H1 (cell line): ENCODE results near the gene TTC28.

ENCODE experiments used
- BRCA1 ChIP-seq: IDR thresholded peaks from 2 replicates; pipeline ENCODE4 v1.6.1; 2012; ENCODE audit warnings: low read depth, low read length, improper control_type of control experiment
- CTCF ChIP-seq, 3 experiments: IDR thresholded peaks; 1 replicate in 2 of 3; 2 replicates in 1 of 3; pipeline versions ENCODE4 v1.5.1 to v1.6.1; 2011; ENCODE audit warnings: low read length in 3 of 3, mild to moderate bottlenecking in 3 of 3, inconsistent platforms in 2 of 3, low read depth in 1 of 3, moderate library complexity in 1 of 3; ENCODE audit not compliant: insufficient read depth in 1 of 3; ENCODE audit errors: control extremely low read depth in 1 of 3
- EZH2 ChIP-seq: fragments of 200-600 bp; sonication (generic); IDR thresholded peaks from 2 replicates; pipeline ENCODE4 v1.7.1; 2012; ENCODE audit warnings: low read depth, mild to moderate bottlenecking, moderate library complexity, low read length, inconsistent platforms; ENCODE audit not compliant: severe bottlenecking
- GABPA ChIP-seq: IDR thresholded peaks from 2 replicates; pipeline ENCODE4 v1.6.1; 2011; ENCODE audit warnings: mild to moderate bottlenecking, low read length, moderate library complexity, borderline replicate concordance; ENCODE audit not compliant: insufficient read depth
- JUN ChIP-seq: IDR thresholded peaks from 2 replicates; pipeline ENCODE4 v1.6.1; 2011; ENCODE audit warnings: low read depth, mild to moderate bottlenecking, improper control_type of control experiment, low read length
- JUND ChIP-seq: IDR thresholded peaks from 2 replicates; pipeline ENCODE4 v1.6.1; 2011; ENCODE audit warnings: mild to moderate bottlenecking, improper control_type of control experiment, low read length
- KDM5A ChIP-seq: fragments of 200-600 bp; IDR thresholded peaks from 2 replicates; pipeline ENCODE4 v1.7.1; 2012; ENCODE audit warnings: mild to moderate bottlenecking, low read length, inconsistent platforms, mixed read lengths
- NRF1 ChIP-seq: IDR thresholded peaks from 2 replicates; pipeline ENCODE4 v1.6.1; 2011; ENCODE audit warnings: mild to moderate bottlenecking, low read depth, low read length, improper control_type of control experiment
- POLR2A ChIP-seq, 2 experiments: IDR thresholded peaks; 1 replicate in 1 of 2; 2 replicates in 1 of 2; pipeline ENCODE4 v1.6.1; 2011; ENCODE audit warnings: low read depth in 2 of 2, low read length in 2 of 2, mild to moderate bottlenecking in 2 of 2; ENCODE audit errors: control extremely low read depth in 1 of 2
- POLR2AphosphoS5 ChIP-seq: IDR thresholded peaks from 2 replicates; pipeline ENCODE4 v1.6.1; 2011; ENCODE audit warnings: low read depth, low read length
- RAD21 ChIP-seq, 2 experiments: IDR thresholded peaks in 1 of 2; conservative IDR thresholded peaks in 1 of 2; 2 replicates each; pipeline ENCODE4 v1.6.1; 2011; ENCODE audit warnings: low read depth in 2 of 2, low read length in 2 of 2, improper control_type of control experiment in 1 of 2, inconsistent platforms in 1 of 2, mild to moderate bottlenecking in 1 of 2, moderate library complexity in 1 of 2
- TEAD4 ChIP-seq: IDR thresholded peaks from 2 replicates; pipeline ENCODE4 v1.6.1; 2012; ENCODE audit warnings: low read depth, low read length, inconsistent platforms, mixed read lengths
- USF2 ChIP-seq: IDR thresholded peaks from 2 replicates; pipeline ENCODE4 v1.6.1; 2011; ENCODE audit warnings: low read length, improper control_type of control experiment
- YY1 ChIP-seq: IDR thresholded peaks from 2 replicates; pipeline ENCODE4 v1.6.1; 2011; ENCODE audit warnings: low read depth, mild to moderate bottlenecking, low read length

- TF ChIP-seq CTCF (IDR thresholded peaks at IDR 0.05; ENCODE audit: control extremely low read depth in 1 of 3, insufficient read depth in 1 of 3, low read depth in 1 of 3, low read length in 3 of 3) = no peak
- no peak for TF ChIP-seq EZH2
- TF ChIP-seq YY1 = no peak
- TF ChIP-seq KDM5A = no peak
- no peak for TF ChIP-seq POLR2AphosphoS5
- no peak for TF ChIP-seq RAD21 (IDR thresholded peaks at IDR 0.05 in 1 of 2, conservative IDR thresholded peaks at IDR 0.05 in 1 of 2; ENCODE audit: low read depth in 2 of 2, low read length in 2 of 2)
- no peak for TF ChIP-seq BRCA1
- no peak for TF ChIP-seq NRF1
- TF ChIP-seq JUN = no peak
- no peak for TF ChIP-seq POLR2A (IDR thresholded peaks at IDR 0.05; ENCODE audit: control extremely low read depth in 1 of 2, low read depth in 2 of 2, low read length in 2 of 2)
- TF ChIP-seq USF2 = no peak
- TF ChIP-seq GABPA = no peak
- TF ChIP-seq JUND = no peak
- TF ChIP-seq TEAD4 = no peak
Observed at GRCh38 chr22:28593299-28593698, 86.3 kb downstream of the TTC28 start.
